GM12864 (cell line): Measurements from ENCODE around the gene NR6A1.

Source experiments
- DNase-seq: peaks from one replicate; pipeline ENCODE4 v3.0.0-alpha.2; 2011; ENCODE audit warnings: low read depth
- H3K4me3 ChIP-seq: 2 replicates; pipeline ENCODE4 v1.5.1; 2011; ENCODE audit warnings: mild to moderate bottlenecking, low read depth, low read length, control low read depth
- CTCF ChIP-seq: IDR thresholded peaks from 2 replicates; pipeline ENCODE4 v1.5.1; 2011; ENCODE audit warnings: low read depth, mild to moderate bottlenecking, moderate library complexity, low read length, control low read depth, inconsistent platforms; ENCODE audit errors: missing control alignments

NR6A1 gene

GRCh38 chr9:124671861-124672260 is 99.2 kb downstream of the NR6A1 start:
- no peak for DNase-seq
- no peak for TF ChIP-seq CTCF
- H3K4me3 ChIP-seq: no peak overlapping the region

- no peak for DNase-seq
- no peak for TF ChIP-seq CTCF
Measured at GRCh38 chr9:124666642-124667041, 104.5 kb downstream of the NR6A1 start.

GRCh38 chr9:124665391-124666058 is 105.6 kb downstream of the NR6A1 start:
- no peak for TF ChIP-seq CTCF
- H3K4me3 ChIP-seq: no peak overlapping the region
- DNase-seq: no peak

More at GRCh38 chr9:124666642-124667041, 104.5 kb downstream of the NR6A1 start:
- H3K4me3 ChIP-seq: no peak overlapping the region

GRCh38 chr9:124664143-124664542 is 107.0 kb downstream of the NR6A1 start:
- no peak for DNase-seq
- TF ChIP-seq CTCF: no peak

GRCh38 chr9:124663046-124663961 is 107.8 kb downstream of the NR6A1 start:
- DNase-seq: no peak
- no peak for TF ChIP-seq CTCF
- H3K4me3 ChIP-seq: no peak overlapping the region

More at GRCh38 chr9:124664143-124664542, 107.0 kb downstream of the NR6A1 start:
- H3K4me3 ChIP-seq: no peak overlapping the region

- DNase-seq: no peak
- no peak for TF ChIP-seq CTCF
- no peak overlapping the region for H3K4me3 ChIP-seq
Measured at GRCh38 chr9:124662561-124662960, 108.5 kb downstream of the NR6A1 start.
